IMR-90 (cell line): ENCODE results near the gene CDK1. TPM values are rescaled to one million over a fixed set of nuclear protein-coding genes. Genes with fewer than 3 reads are reported as not detected.

ENCODE experiments used
- ATAC-seq: fragments of 200-7000 bp; cut with Tn5 transposase; 2 replicates; pipeline ENCODE4 v1.9.1; 2020; ENCODE audit warnings: low read depth, mild to moderate bottlenecking, moderate library complexity
- BruUV-seq: library from RNA; stranded (reverse); fragments of 400-500 nt; replicated peaks from 2 replicates; lab custom pipeline; 2021; lab: Mats Ljungman, UMichigan
- CTCF ChIA-PET: fragments of 300-600 bp; formaldehyde crosslinking; extraction: SDS; loops from one replicate; lab custom pipeline; 2021; ENCODE audit warnings: antibody characterized with exemption; lab: Yijun Ruan, JAX
- POLR2A ChIA-PET: fragments of 300-600 bp; sonication (Branson Sonifier 250); formaldehyde crosslinking; loops from one replicate; lab custom pipeline; 2022; ENCODE audit warnings: antibody characterized with exemption; ENCODE audit not compliant: unreplicated experiment; lab: Charles Lee
- DNase-seq: peaks from one replicate; pipeline ENCODE4 v3.0.0; 2013
- H2AFZ ChIP-seq: replicated peaks from 2 replicates; pipeline ENCODE3; 2013; ENCODE audit warnings: low read length, mild to moderate bottlenecking; ENCODE audit not compliant: poor library complexity
- H2AK5ac ChIP-seq: 2 replicates; pipeline ENCODE4 v1.6.1; 2013; ENCODE audit warnings: low read depth, low read length, inconsistent platforms
- H2AK9ac ChIP-seq: replicated peaks from 2 replicates; pipeline ENCODE3; 2013; ENCODE audit warnings: mild to moderate bottlenecking, low read depth, low read length, moderate library complexity; ENCODE audit not compliant: poor library complexity
- H2BK120ac ChIP-seq: 2 replicates; pipeline ENCODE4 v1.6.1; 2013; ENCODE audit warnings: low read depth, low read length, inconsistent platforms
- H2BK15ac ChIP-seq: 3 replicates; pipeline ENCODE4 v1.6.1; 2013; ENCODE audit warnings: low read depth, low read length, inconsistent platforms
- H2BK20ac ChIP-seq: 2 replicates; pipeline ENCODE4 v1.6.1; 2013; ENCODE audit warnings: low read depth, mild to moderate bottlenecking, inconsistent platforms, low read length, moderate library complexity
- H2BK5ac ChIP-seq: 2 replicates; pipeline ENCODE4 v1.6.1; 2013; ENCODE audit warnings: mild to moderate bottlenecking, low read depth, low read length, inconsistent platforms; ENCODE audit not compliant: poor library complexity, severe bottlenecking
- H3K14ac ChIP-seq: replicated peaks from 2 replicates; pipeline ENCODE4 v1.6.1; 2013; ENCODE audit warnings: low read depth, low read length, inconsistent platforms
- H3K18ac ChIP-seq: 2 replicates; pipeline ENCODE4 v1.6.1; 2013; ENCODE audit warnings: low read depth, low read length, control low read depth
- H3K23ac ChIP-seq: 2 replicates; pipeline ENCODE4 v1.6.1; 2013; ENCODE audit warnings: low read depth, low read length, inconsistent platforms
- H3K27ac ChIP-seq: 2 replicates; pipeline ENCODE4 v1.5.1; 2013; ENCODE audit warnings: mild to moderate bottlenecking, control low read depth, low read length; ENCODE audit not compliant: insufficient read depth
- H3K27me3 ChIP-seq: 2 replicates; pipeline ENCODE4 v1.6.1; 2013; ENCODE audit warnings: low read length; ENCODE audit not compliant: control insufficient read depth, insufficient read depth
- H3K36me3 ChIP-seq: 2 replicates; pipeline ENCODE4 v1.6.1; 2013; ENCODE audit warnings: low read length, mixed read lengths; ENCODE audit not compliant: control insufficient read depth, insufficient read depth
- H3K4ac ChIP-seq: 2 replicates; pipeline ENCODE4 v1.6.1; 2013; ENCODE audit warnings: low read depth, low read length, inconsistent platforms
- H3K4me1 ChIP-seq: 2 replicates; pipeline ENCODE4 v1.6.1; 2013; ENCODE audit warnings: low read length, mixed read lengths; ENCODE audit not compliant: control insufficient read depth, insufficient read depth
- H3K4me2 ChIP-seq: 2 replicates; pipeline ENCODE4 v1.6.1; 2013; ENCODE audit warnings: low read depth, mild to moderate bottlenecking, control low read depth, low read length, moderate library complexity
- H3K4me3 ChIP-seq: 2 replicates; pipeline ENCODE4 v1.5.1; 2013; ENCODE audit warnings: low read depth, mild to moderate bottlenecking, control low read depth, low read length, moderate library complexity; ENCODE audit not compliant: insufficient read depth
- H3K56ac ChIP-seq: 2 replicates; pipeline ENCODE4 v1.6.1; 2013; ENCODE audit warnings: low read length, inconsistent platforms; ENCODE audit not compliant: insufficient read depth; ENCODE audit errors: extremely low read depth
- H3K79me1 ChIP-seq, 2 experiments: 2 replicates each; pipeline ENCODE4 v1.6.1; 2013; ENCODE audit warnings: low read length in 2 of 2, inconsistent platforms in 1 of 2, low read depth in 1 of 2
- H3K9ac ChIP-seq: 2 replicates; pipeline ENCODE4 v1.6.1; 2013; ENCODE audit warnings: low read depth, low read length, control low read depth
- H3K9me1 ChIP-seq: 2 replicates; pipeline ENCODE4 v1.6.1; 2013; ENCODE audit warnings: low read length, inconsistent platforms; ENCODE audit not compliant: insufficient read depth
- H3K9me3 ChIP-seq: 2 replicates; pipeline ENCODE4 v1.6.1; 2013; ENCODE audit warnings: low read length; ENCODE audit not compliant: control insufficient read depth, insufficient read depth
- H4K20me1 ChIP-seq: 2 replicates; pipeline ENCODE4 v1.6.1; 2013; ENCODE audit warnings: low read length, inconsistent platforms; ENCODE audit not compliant: insufficient read depth
- H4K5ac ChIP-seq: 2 replicates; pipeline ENCODE4 v1.6.1; 2013; ENCODE audit warnings: mild to moderate bottlenecking, low read depth, low read length, control low read depth
- H4K8ac ChIP-seq, 2 experiments: 2 replicates each; pipeline ENCODE4 v1.6.1; 2013; ENCODE audit warnings: low read depth in 2 of 2, low read length in 2 of 2, control low read depth in 1 of 2, inconsistent platforms in 1 of 2
- H4K91ac ChIP-seq: 2 replicates; pipeline ENCODE4 v1.6.1; 2013; ENCODE audit warnings: low read depth, low read length, inconsistent platforms; ENCODE audit not compliant: insufficient read depth
- CEBPB ChIP-seq: IDR thresholded peaks from 2 replicates; pipeline ENCODE4 v1.6.1; 2012; ENCODE audit warnings: low read depth, low read length, improper control_type of control experiment
- CTCF ChIP-seq: conservative IDR thresholded peaks from 2 replicates; pipeline ENCODE4 v1.5.1; 2012; ENCODE audit warnings: mild to moderate bottlenecking, low read depth, low read length, improper control_type of control experiment
- ELK1 ChIP-seq: fragments of 150-350 bp; IDR thresholded peaks from 2 replicates; pipeline ENCODE4 v1.6.1; 2016; ENCODE audit warnings: low read depth, mild to moderate bottlenecking, low read length, moderate library complexity, borderline replicate concordance
- FOS ChIP-seq: fragments of 150-350 bp; IDR thresholded peaks from 2 replicates; pipeline ENCODE4 v1.6.1; 2016; ENCODE audit warnings: low read depth, low read length
- MAFK ChIP-seq: IDR thresholded peaks from 2 replicates; pipeline ENCODE4 v1.6.1; 2012; ENCODE audit warnings: low read depth, low read length, improper control_type of control experiment
- MXI1 ChIP-seq: IDR thresholded peaks from 2 replicates; pipeline ENCODE4 v1.6.1; 2012; ENCODE audit warnings: low read depth, mild to moderate bottlenecking, low read length, moderate library complexity, borderline replicate concordance
- NFE2L2 ChIP-seq: fragments of 150-350 bp; IDR thresholded peaks from 2 replicates; pipeline ENCODE4 v1.6.1; 2016; ENCODE audit warnings: low read depth, mild to moderate bottlenecking, low read length
- POLR2A ChIP-seq: IDR thresholded peaks from 2 replicates; pipeline ENCODE4 v1.6.1; 2012; ENCODE audit warnings: mild to moderate bottlenecking, low read depth, low read length
- RAD21 ChIP-seq: IDR thresholded peaks from 2 replicates; pipeline ENCODE4 v1.6.1; 2012; ENCODE audit warnings: low read length, improper control_type of control experiment
- RCOR1 ChIP-seq: IDR thresholded peaks from 2 replicates; pipeline ENCODE4 v1.6.1; 2012; ENCODE audit warnings: mild to moderate bottlenecking, low read length, improper control_type of control experiment; ENCODE audit not compliant: insufficient replicate concordance
- USF2 ChIP-seq: fragments of 150-350 bp; IDR thresholded peaks from 2 replicates; pipeline ENCODE4 v1.6.1; 2017; ENCODE audit warnings: mild to moderate bottlenecking, antibody characterized with exemption, low read length, low read depth
- WGBS, 2 experiments: methylation state at CpG; one replicate each; pipeline versions ENCODE4 v1.1.5 to v1.1.7; 2013; ENCODE audit warnings: missing lambda C conversion rate in 2 of 2; ENCODE audit not compliant: insufficient read length in 1 of 2; ENCODE audit errors: extremely low coverage in 2 of 2; 5-methylcytosine and 5-hydroxymethylcytosine counted together
- dilution Hi-C: fragments of 300-500 bp; cut with HindIII; formaldehyde crosslinking; loops from one replicate; pipeline ENCODE4 v1.14.3; 2018; ENCODE audit warnings: low sequenced_read_pairs; ENCODE audit not compliant: unreplicated experiment
- in situ Hi-C: fragments of 300-500 bp; cut with MboI; formaldehyde crosslinking; loops from 3 replicates; pipeline ENCODE4 v1.14.3; 2019; ENCODE audit warnings: low sequenced_read_pairs, inconsistent platforms, mixed read lengths
- intact Hi-C: fragments of 100-400 bp; cut with micrococcal nuclease; formaldehyde crosslinking; loops from 2 replicates; pipeline ENCODE4 v1.10.0; 2022
- polyA plus RNA-seq, 3 experiments: library from polyadenylated mRNA; depleted of rRNA; stranded (reverse); fragments of >200 nt; gene quantifications; 2 replicates each; pipeline ENCODE4 v1.2.3, GENCODE V29; 2012; ENCODE audit warnings: low replicate concordance in 1 of 3
- total RNA-seq: library from RNA; depleted of rRNA; stranded (reverse); fragments of >200 nt; gene quantifications from 2 replicates; pipeline ENCODE4 v1.2.3, GENCODE V29; 2012

Gene CDK1
- total and polyA plus RNA-seq, 2 of the 4 experiments (the other 2 are of a cell fraction): 21.9 to 28.1 TPM

- no peak overlapping the region for H3K18ac ChIP-seq
- H2AFZ ChIP-seq: no peak overlapping the region
- dilution Hi-C loops: no loop called here
- H3K79me1 ChIP-seq: no peaks in the 10 kb centered on the region
- in situ Hi-C loops: no loop called here
- no peak overlapping the region for H3K4me3 ChIP-seq
- H3K56ac ChIP-seq: no peak overlapping the region
- no peak overlapping the region for H2BK15ac ChIP-seq
- H3K14ac ChIP-seq: no peak overlapping the region
- POLR2A ChIA-PET: no interaction called here
- H3K36me3 ChIP-seq: no peaks in the 10 kb centered on the region
- no peak overlapping the region for H2BK20ac ChIP-seq
- no peak overlapping the region for H3K23ac ChIP-seq
- 92% methylated on average over 2 of the region's 5 CpGs; no CpG with 5 or more reads in 1 of the 2 experiments for WGBS, 2 experiments
- CTCF ChIA-PET: no interaction called here
- peaks cover 2% of the 10 kb centered on the region; the same call in 1 of the 2 replicates for H3K4me1 ChIP-seq
- intact Hi-C loops: no loop called here
- H2BK5ac ChIP-seq: no peak overlapping the region
- H4K5ac ChIP-seq: no peak overlapping the region
- peaks cover 43% of the 10 kb centered on the region for H3K27me3 ChIP-seq
- no peaks in the 10 kb centered on the region for H3K9me3 ChIP-seq
- H2AK9ac ChIP-seq: no peak overlapping the region
- H3K9ac ChIP-seq: no peak overlapping the region
- H3K9me1 ChIP-seq: no peaks in the 10 kb centered on the region
- H3K27ac ChIP-seq: no peak overlapping the region
- H3K4me2 ChIP-seq: no peak overlapping the region
- no peak overlapping the region for H2BK120ac ChIP-seq
- H4K20me1 ChIP-seq: no peaks in the 10 kb centered on the region
- DNase-seq: no peak
- H4K8ac ChIP-seq: no peak overlapping the region
- no peak overlapping the region for H2AK5ac ChIP-seq
- H4K91ac ChIP-seq: no peak overlapping the region
- no peak overlapping the region for H3K4ac ChIP-seq
- no peak for ATAC-seq
- BruUV-seq: no TSS peak
- no peak for TF ChIP-seq CTCF
- TF ChIP-seq RAD21: no peak
- TF ChIP-seq CEBPB: no peak
- TF ChIP-seq MXI1: no peak
- TF ChIP-seq POLR2A: no peak
- no peak for TF ChIP-seq MAFK
- TF ChIP-seq NFE2L2: no peak
- no peak for TF ChIP-seq ELK1
- no peak for TF ChIP-seq RCOR1
- TF ChIP-seq FOS: no peak
- TF ChIP-seq USF2: no peak
These were observed 41.0 kb upstream of the CDK1 start for GRCh38 chr10:60737242-60737641.
